K562 (cell line): ENCODE results near the gene BHLHE40. TPM values are rescaled to one million over a fixed set of nuclear protein-coding genes. Genes with fewer than 3 reads are reported as not detected.
A peak's percentile ranks its signal among the peaks of the same experiment; 100 is the strongest.

ENCODE experiments used
- ATF6 ChIP-seq: sonication (generic); formaldehyde crosslinking; IDR thresholded peaks from 2 replicates; pipeline ENCODE4 v1.4.0; 2020; ENCODE audit warnings: mild to moderate bottlenecking, missing genetic modification reagents
- CBFB ChIP-seq: sonication (generic); formaldehyde crosslinking; IDR thresholded peaks from 2 replicates; pipeline ENCODE4 v1.4.0; 2020; ENCODE audit warnings: mild to moderate bottlenecking, missing genetic modification reagents
- CHD1 ChIP-seq: fragments of 200-600 bp; sonication (generic); IDR thresholded peaks from one replicate; pipeline ENCODE4 v1.6.1; 2012; ENCODE audit warnings: mild to moderate bottlenecking, moderate library complexity, low read length, inconsistent platforms
- ETV6 ChIP-seq, 3 experiments: fragments of 150-350 bp in 1 of 3; sonication (generic) in 1 of 3; formaldehyde crosslinking in 1 of 3; IDR thresholded peaks; 2 replicates each; pipeline versions ENCODE4 v1.6.1 to v1.8.0; 2014 to 2022; ENCODE audit warnings: borderline replicate concordance in 2 of 3, low read depth in 2 of 3, antibody characterized with exemption in 1 of 3, low read length in 1 of 3, mild to moderate bottlenecking in 1 of 3, missing genetic modification reagents in 1 of 3
- KAT2B ChIP-seq: IDR thresholded peaks from one replicate; pipeline ENCODE4 v1.6.1; 2012; ENCODE audit warnings: low read depth, mild to moderate bottlenecking, control low read depth, inconsistent platforms, low read length, moderate library complexity
- NCOA4 ChIP-seq: fragments of 450-650 bp; IDR thresholded peaks from 2 replicates; pipeline ENCODE4 v1.6.1; 2018; ENCODE audit warnings: mild to moderate bottlenecking; ENCODE audit not compliant: partially characterized antibody
- TBL1XR1 ChIP-seq, 2 experiments: IDR thresholded peaks; 2 replicates each; pipeline ENCODE4 v1.6.1; 2012; ENCODE audit warnings: improper control_type of control experiment in 2 of 2, low read length in 2 of 2, mild to moderate bottlenecking in 1 of 2
- TCF3 ChIP-seq: sonication (generic); formaldehyde crosslinking; IDR thresholded peaks from 2 replicates; pipeline ENCODE4 v1.4.0; 2020; ENCODE audit warnings: mild to moderate bottlenecking, missing genetic modification reagents
- TFAP4 ChIP-seq: sonication (generic); formaldehyde crosslinking; IDR thresholded peaks from 2 replicates; pipeline ENCODE4 v1.8.0; 2022; ENCODE audit warnings: missing genetic modification reagents, mild to moderate bottlenecking, moderate library complexity, borderline replicate concordance
- ZNF274 ChIP-seq: IDR thresholded peaks from 2 replicates; pipeline ENCODE4 v1.6.1; 2011; ENCODE audit warnings: low read depth, mild to moderate bottlenecking, low read length, moderate library complexity, borderline replicate concordance
- ZNF444 ChIP-seq: fragments of 250-450 bp; sonication (Bioruptor Pico); IDR thresholded peaks from 2 replicates; pipeline ENCODE4 v1.4.0; 2020; ENCODE audit warnings: mild to moderate bottlenecking, moderate library complexity
- ZNF717 ChIP-seq: fragments of 250-450 bp; sonication (Bioruptor Pico); IDR thresholded peaks from 2 replicates; pipeline ENCODE4 v1.5.0; 2021
- ZNF740 ChIP-seq, 3 experiments: fragments of 200-800 bp in 1 of 3; sonication (Bioruptor generic) in 1 of 3; sonication (generic) in 1 of 3; formaldehyde crosslinking in 1 of 3; IDR thresholded peaks; 2 replicates each; pipeline versions ENCODE4 v1.6.1 to v1.8.0; 2016 to 2022; ENCODE audit warnings: mild to moderate bottlenecking in 2 of 3, missing compliant biosample characterization in 2 of 3, missing genetic modification characterization in 2 of 3, missing genetic modification reagents in 1 of 3
- ZNF764 ChIP-seq: fragments of 250-450 bp; sonication (Bioruptor Pico); IDR thresholded peaks from 2 replicates; pipeline ENCODE4 v1.4.0; 2020; ENCODE audit warnings: low read depth, mild to moderate bottlenecking, moderate library complexity
- polyA plus RNA-seq, 8 experiments: library from polyadenylated mRNA; depleted of rRNA in 4 of 8; stranded (reverse) in 5 of 8; unstranded in 3 of 8; fragments of >200 nt; fragmentation: Nextera tagmentation in 2 of 8; fragmentation: Illumina TruSeq in 1 of 8; extraction: Ambion mirVana in 2 of 8; extraction: Trizol in 1 of 8; gene quantifications; 2 replicates each; pipeline versions ENCODE4 v1.2.1 to v1.2.3, GENCODE V29; 2011 to 2014; ENCODE audit warnings: inconsistent platforms in 1 of 8, missing spikeins in 1 of 8
- total RNA-seq, 7 experiments: library from RNA; depleted of rRNA in 6 of 7; stranded (reverse); fragments of >200 nt in 6 of 7; fragmentation: Illumina TruSeq in 2 of 7; extraction: Trizol in 2 of 7; gene quantifications; 2 replicates each; pipeline versions ENCODE4 v1.2.1 to v1.2.3, GENCODE V29; 2011 to 2021; ENCODE audit warnings: low replicate concordance in 1 of 7
- TF ChIP-seq, protein P1 (sequence below): fragments of 450-650 bp; IDR thresholded peaks from 2 replicates; pipeline ENCODE4 v1.6.1; 2016
- TF ChIP-seq, protein P2 (sequence below): fragments of 250-450 bp; sonication (Bioruptor Pico); IDR thresholded peaks from 2 replicates; pipeline ENCODE4 v1.4.0; 2020; ENCODE audit warnings: borderline replicate concordance
- TF ChIP-seq, protein P3 (sequence below), 2 experiments: fragments of 200-800 bp in 1 of 2; sonication (Bioruptor generic) in 1 of 2; sonication (generic) in 1 of 2; formaldehyde crosslinking in 1 of 2; IDR thresholded peaks in 1 of 2; conservative IDR thresholded peaks in 1 of 2; 2 replicates each; pipeline versions ENCODE4 v1.5.0 to v1.6.1; 2016 to 2020; ENCODE audit warnings: missing compliant biosample characterization in 1 of 2, missing genetic modification characterization in 1 of 2, missing genetic modification reagents in 1 of 2

BHLHE40 gene
- total and polyA plus RNA-seq, 9 of the 15 experiments (the other 6 are each of a cell fraction or from before 2014, with no cell fraction given): 12.0 to 83.9 (median 31.4) TPM

GRCh38 chr3:5017925-5018531 lies 38.8 kb downstream of the BHLHE40 start (continued):
- TF ChIP-seq TBL1XR1 (IDR thresholded peaks at IDR 0.05; ENCODE audit: low read length in 2 of 2) (no peak), ATF6 (CRISPR knock-in tag) (no peak), CHD1 (peak; percentile 27), ZNF444 (CRISPR knock-in tag) (no peak), ZNF717 (CRISPR knock-in tag) (no peak), KAT2B (no peak), ETV6 (IDR thresholded peaks at IDR 0.05; ENCODE audit: borderline replicate concordance in 1 of 2, low read depth in 2 of 2, low read length in 1 of 2) (no peak), ETV6 (CRISPR knock-in tag; IDR thresholded peaks at IDR 0.05; ENCODE audit: borderline replicate concordance) (no peak), ZNF274 (no peak), ZNF740 (CRISPR knock-in tag; IDR thresholded peaks at IDR 0.05) (no peak), ZNF740 (tag; IDR thresholded peaks at IDR 0.05) (0 out of 4 replicates have a peak, but pooled peaks of 1 of the 2 experiments have one; percentile 16), NCOA4 (no peak), TFAP4 (no peak; the same call in 1 of the 2 replicates), TCF3 (CRISPR knock-in tag) (peak; percentile 55), CBFB (CRISPR knock-in tag) (no peak), ZNF764 (CRISPR knock-in tag) (no peak)
- TF ChIP-seq, protein P1, sequence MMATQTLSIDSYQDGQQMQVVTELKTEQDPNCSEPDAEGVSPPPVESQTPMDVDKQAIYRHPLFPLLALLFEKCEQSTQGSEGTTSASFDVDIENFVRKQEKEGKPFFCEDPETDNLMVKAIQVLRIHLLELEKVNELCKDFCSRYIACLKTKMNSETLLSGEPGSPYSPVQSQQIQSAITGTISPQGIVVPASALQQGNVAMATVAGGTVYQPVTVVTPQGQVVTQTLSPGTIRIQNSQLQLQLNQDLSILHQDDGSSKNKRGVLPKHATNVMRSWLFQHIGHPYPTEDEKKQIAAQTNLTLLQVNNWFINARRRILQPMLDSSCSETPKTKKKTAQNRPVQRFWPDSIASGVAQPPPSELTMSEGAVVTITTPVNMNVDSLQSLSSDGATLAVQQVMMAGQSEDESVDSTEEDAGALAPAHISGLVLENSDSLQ: peak; percentile 84
- TF ChIP-seq, protein P2, sequence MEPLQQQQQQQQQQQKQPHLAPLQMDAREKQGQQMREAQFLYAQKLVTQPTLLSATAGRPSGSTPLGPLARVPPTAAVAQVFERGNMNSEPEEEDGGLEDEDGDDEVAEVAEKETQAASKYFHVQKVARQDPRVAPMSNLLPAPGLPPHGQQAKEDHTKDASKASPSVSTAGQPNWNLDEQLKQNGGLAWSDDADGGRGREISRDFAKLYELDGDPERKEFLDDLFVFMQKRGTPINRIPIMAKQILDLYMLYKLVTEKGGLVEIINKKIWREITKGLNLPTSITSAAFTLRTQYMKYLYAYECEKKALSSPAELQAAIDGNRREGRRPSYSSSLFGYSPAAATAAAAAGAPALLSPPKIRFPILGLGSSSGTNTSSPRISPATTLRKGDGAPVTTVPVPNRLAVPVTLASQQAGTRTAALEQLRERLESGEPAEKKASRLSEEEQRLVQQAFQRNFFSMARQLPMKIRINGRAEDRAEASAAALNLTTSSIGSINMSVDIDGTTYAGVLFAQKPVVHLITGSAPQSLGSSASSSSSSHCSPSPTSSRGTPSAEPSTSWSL (CRISPR knock-in tag): 0 out of 2 replicates have a peak, but pooled peaks have one; percentile 13
- TF ChIP-seq, protein P3, sequence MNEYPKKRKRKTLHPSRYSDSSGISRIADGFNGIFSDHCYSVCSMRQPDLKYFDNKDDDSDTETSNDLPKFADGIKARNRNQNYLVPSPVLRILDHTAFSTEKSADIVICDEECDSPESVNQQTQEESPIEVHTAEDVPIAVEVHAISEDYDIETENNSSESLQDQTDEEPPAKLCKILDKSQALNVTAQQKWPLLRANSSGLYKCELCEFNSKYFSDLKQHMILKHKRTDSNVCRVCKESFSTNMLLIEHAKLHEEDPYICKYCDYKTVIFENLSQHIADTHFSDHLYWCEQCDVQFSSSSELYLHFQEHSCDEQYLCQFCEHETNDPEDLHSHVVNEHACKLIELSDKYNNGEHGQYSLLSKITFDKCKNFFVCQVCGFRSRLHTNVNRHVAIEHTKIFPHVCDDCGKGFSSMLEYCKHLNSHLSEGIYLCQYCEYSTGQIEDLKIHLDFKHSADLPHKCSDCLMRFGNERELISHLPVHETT (CRISPR knock-in tag; conservative IDR thresholded peaks at IDR 0.05 in 1 of 2, IDR thresholded peaks at IDR 0.05 in 1 of 2): peak in 1 of 2 experiments; percentile 39; a peak in 1 of 4 replicates
